ENCODE results near the gene IRS4. TPM values are rescaled to one million over a fixed set of nuclear protein-coding genes. Genes with fewer than 3 reads are reported as not detected.

IRS4 gene
- total and polyA plus RNA-seq, 2 of the 8 experiments (the other 6 are each of a cell fraction or from before 2014, with no cell fraction given) = 3.8 to 14.1 TPM

DNA sequence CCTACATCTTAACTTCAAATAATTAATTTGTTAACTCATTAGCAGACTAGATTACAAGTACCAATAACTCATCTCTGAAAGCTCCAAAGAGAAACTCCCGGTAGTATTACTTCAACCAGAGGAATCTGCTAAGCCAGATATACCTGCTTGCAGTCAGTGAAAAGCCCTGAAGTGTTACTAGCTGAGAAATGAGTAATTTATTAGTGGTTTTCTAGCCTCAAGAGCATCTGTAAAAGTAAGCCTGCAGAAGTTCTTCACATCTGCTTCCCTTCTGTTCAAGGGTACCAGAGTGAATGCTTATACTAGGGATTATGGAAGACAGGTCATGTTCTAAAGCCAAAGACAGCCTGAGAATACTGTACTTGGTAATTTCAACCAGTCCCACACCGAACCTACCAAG lies 34.7 kb downstream of the IRS4 start:
- Histone ChIP-seq H3K4me2 (ENCODE audit: insufficient read depth in 1 of 2, low read depth in 2 of 2, low read length in 2 of 2) (no peak overlapping the region), H2AK5ac (ENCODE audit: low read depth, low read length) (no peak overlapping the region), H2BK12ac (ENCODE audit: low read depth, low read length) (no peak overlapping the region), H3K4me3 (ENCODE audit: extremely low read depth in 1 of 4, insufficient read depth in 2 of 4, low read depth in 3 of 4, low read length in 4 of 4) (no peak overlapping the region), H3K79me1 (ENCODE audit: low read depth, low read length) (no peaks in the 10 kb centered on the region), H4K20me1 (replicated peaks in 1 of 2; ENCODE audit: control insufficient read depth in 1 of 2, insufficient read depth in 2 of 2, low read length in 2 of 2) (no peaks in the 10 kb centered on the region), H2BK120ac (replicated peaks; ENCODE audit: low read depth, low read length) (no peak overlapping the region), H3K4ac (replicated peaks; ENCODE audit: insufficient read length, low read depth, low read length) (no peak overlapping the region), H3K9me3 (ENCODE audit: insufficient read depth in 2 of 2, low read depth in 1 of 2, low read length in 1 of 2) (no peaks in the 10 kb centered on the region), H3K14ac (ENCODE audit: insufficient read length) (no peak overlapping the region), H3K9ac (replicated peaks in 1 of 4; ENCODE audit: extremely low read depth in 1 of 4, low read depth in 3 of 4, low read length in 3 of 4) (no peak overlapping the region), H4K8ac (ENCODE audit: extremely low read depth, insufficient read depth, low read length) (no peak overlapping the region), H3K27ac (ENCODE audit: low read depth, low read length) (no peak overlapping the region), H3K36me3 (ENCODE audit: control insufficient read depth in 2 of 4, insufficient read depth in 4 of 4, low read length in 3 of 4) (no peaks in the 10 kb centered on the region; a peak in 1 of 8 replicates), H3K27me3 (replicated peaks in 1 of 4; ENCODE audit: control insufficient read depth in 3 of 4, extremely low read depth in 1 of 4, insufficient read depth in 3 of 4, low read length in 3 of 4) (no peaks in the 10 kb centered on the region), H3K18ac (ENCODE audit: extremely low read depth, low read length) (no peak overlapping the region), H4K91ac (replicated peaks; ENCODE audit: insufficient read length, low read length) (no peak overlapping the region), H2BK15ac (ENCODE audit: low read length) (no peak overlapping the region), H3K23ac (ENCODE audit: insufficient read length) (no peak overlapping the region), H3K79me2 (ENCODE audit: control insufficient read depth in 1 of 2, insufficient read depth in 2 of 2, low read length in 2 of 2) (no peaks in the 10 kb centered on the region), H2BK5ac (ENCODE audit: low read depth, low read length) (no peak overlapping the region), H2AFZ (ENCODE audit: low read length) (no peak overlapping the region), H3K23me2 (ENCODE audit: low read depth, low read length) (no peaks in the 10 kb centered on the region), H3K4me1 (replicated peaks in 1 of 4; ENCODE audit: control insufficient read depth in 3 of 4, insufficient read depth in 4 of 4, low read length in 3 of 4) (no peaks in the 10 kb centered on the region), H2BK20ac (ENCODE audit: low read length) (no peak overlapping the region), H4K5ac (ENCODE audit: insufficient read length, low read depth, low read length) (no peak overlapping the region), H3K56ac (replicated peaks; ENCODE audit: insufficient read length, low read depth, low read length) (no peak overlapping the region)
- FAIRE-seq (no peak), DNase-seq (ENCODE audit: low read depth in 1 of 2, low spot score in 2 of 2) (no peak)
- ChIA-PET POLR2A (ENCODE audit: partially characterized antibody) (no interaction called here), CTCF (ENCODE audit: partially characterized antibody) (interaction anchor here (1.1 kb wide), 1 partner anchor 683 kb away, joined by 4 read pairs; no protein-coding TSS in a partner anchor)
- TF ChIP-seq FOSL1 (IDR thresholded peaks at IDR 0.05; ENCODE audit: insufficient read depth, low read depth, low read length) = no peak
- no peak for TF ChIP-seq NANOG (IDR thresholded peaks at IDR 0.05; ENCODE audit: insufficient read depth, low read depth, low read length, poor library complexity, severe bottlenecking)
- no peak for TF ChIP-seq TCF12 (IDR thresholded peaks at IDR 0.05; ENCODE audit: low read depth, low read length)
- TF ChIP-seq, protein P1, sequence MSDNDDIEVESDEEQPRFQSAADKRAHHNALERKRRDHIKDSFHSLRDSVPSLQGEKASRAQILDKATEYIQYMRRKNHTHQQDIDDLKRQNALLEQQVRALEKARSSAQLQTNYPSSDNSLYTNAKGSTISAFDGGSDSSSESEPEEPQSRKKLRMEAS (IDR thresholded peaks at IDR 0.05) = no peak
- TF ChIP-seq YY1 (IDR thresholded peaks at IDR 0.05; ENCODE audit: low read depth, low read length) = no peak
- TF ChIP-seq, protein P2, sequence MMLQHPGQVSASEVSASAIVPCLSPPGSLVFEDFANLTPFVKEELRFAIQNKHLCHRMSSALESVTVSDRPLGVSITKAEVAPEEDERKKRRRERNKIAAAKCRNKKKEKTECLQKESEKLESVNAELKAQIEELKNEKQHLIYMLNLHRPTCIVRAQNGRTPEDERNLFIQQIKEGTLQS (IDR thresholded peaks at IDR 0.05; ENCODE audit: insufficient read depth, low read depth, low read length) = no peak
- no peak for TF ChIP-seq EP300 (IDR thresholded peaks at IDR 0.05; ENCODE audit: borderline replicate concordance in 1 of 2, low read depth in 2 of 2, low read length in 2 of 2)
- TF ChIP-seq, protein P3, sequence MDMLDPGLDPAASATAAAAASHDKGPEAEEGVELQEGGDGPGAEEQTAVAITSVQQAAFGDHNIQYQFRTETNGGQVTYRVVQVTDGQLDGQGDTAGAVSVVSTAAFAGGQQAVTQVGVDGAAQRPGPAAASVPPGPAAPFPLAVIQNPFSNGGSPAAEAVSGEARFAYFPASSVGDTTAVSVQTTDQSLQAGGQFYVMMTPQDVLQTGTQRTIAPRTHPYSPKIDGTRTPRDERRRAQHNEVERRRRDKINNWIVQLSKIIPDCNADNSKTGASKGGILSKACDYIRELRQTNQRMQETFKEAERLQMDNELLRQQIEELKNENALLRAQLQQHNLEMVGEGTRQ (IDR thresholded peaks at IDR 0.05; ENCODE audit: low read length) = no peak
- 100% methylated on average over 2 of the region's 2 CpGs; no CpG with 5 or more reads in 1 of the 2 experiments for WGBS, 2 experiments (ENCODE audit: extremely low coverage in 1 of 2, insufficient coverage in 1 of 2, insufficient read length in 1 of 2, insufficient replicate concordance in 2 of 2, low coverage in 1 of 2, low lambda C conversion rate in 2 of 2, missing lambda C conversion rate in 1 of 2)

Data from H1 (cell line).